K562 (cell line): Measurements from ENCODE around the gene DNASE1L3. TPM values are rescaled to one million over a fixed set of nuclear protein-coding genes. Genes with fewer than 3 reads are reported as not detected.

Experiments
- ATAC-seq: fragments of 200-7000 bp; cut with Tn5 transposase; 3 replicates; pipeline ENCODE4 v1.9.1; 2020; ENCODE audit warnings: moderate library complexity
- BruUV-seq: library from RNA; stranded (reverse); fragments of 400-500 nt; replicated peaks from 2 replicates; lab custom pipeline; 2021; lab: Mats Ljungman, UMichigan
- CTCF ChIA-PET: fragments of 300-600 bp; formaldehyde crosslinking; extraction: SDS; loops from one replicate; lab custom pipeline; 2021; ENCODE audit warnings: low intra/inter-chr PET ratio; lab: Yijun Ruan, JAX
- POLR2A ChIA-PET: fragments of 300-600, 350-650 bp; sonication (Branson Sonifier 250); formaldehyde crosslinking; extraction: SDS; loops from one replicate; lab custom pipeline; 2021; ENCODE audit warnings: antibody characterized with exemption, inconsistent platforms; lab: Yijun Ruan, JAX
- DNase-seq, 4 experiments: peaks; one replicate each; pipeline versions ENCODE4 v3.0.0 to v3.0.0-alpha.2; 2011 to 2018; ENCODE audit warnings: low spot score in 3 of 4, mixed read lengths in 3 of 4; ENCODE audit errors: extremely low read depth in 1 of 4
- FAIRE-seq: peaks from 2 replicates; lab custom pipeline; 2011; peaks lifted over from hg19 to GRCh38; lab: Jason Lieb, UNC
- H2AFZ ChIP-seq: 2 replicates; pipeline ENCODE4 v1.6.0; 2011; ENCODE audit warnings: low read depth, low read length, control low read depth, inconsistent platforms
- H3K27ac ChIP-seq: fragments of 200-600 bp; 3 replicates; pipeline ENCODE4 v1.8.0; 2011; ENCODE audit warnings: low read depth, mild to moderate bottlenecking, control low read depth, inconsistent platforms, low read length, moderate library complexity, mixed read lengths; ENCODE audit errors: extremely low read depth
- H3K27me3 ChIP-seq, 2 experiments: fragments of 300-600 bp in 1 of 2; 2 replicates in 1 of 2; 3 replicates in 1 of 2; pipeline versions ENCODE4 v1.6.0 to v1.8.0; 2011; ENCODE audit warnings: inconsistent platforms in 2 of 2, low read length in 2 of 2, mild to moderate bottlenecking in 1 of 2, mixed read lengths in 1 of 2, moderate library complexity in 1 of 2; ENCODE audit not compliant: control insufficient read depth in 2 of 2, insufficient read depth in 2 of 2
- H3K36me3 ChIP-seq: fragments of 300-600 bp; 3 replicates; pipeline ENCODE4 v1.8.0; 2011; ENCODE audit warnings: mild to moderate bottlenecking, low read length, inconsistent platforms; ENCODE audit not compliant: control insufficient read depth, insufficient read depth
- H3K4me1 ChIP-seq, 2 experiments: fragments of 200-600 bp in 1 of 2; replicated peaks in 1 of 2; 2 replicates in 1 of 2; 3 replicates in 1 of 2; pipeline versions ENCODE4 v1.5.1 to v1.8.0; 2011; ENCODE audit warnings: inconsistent platforms in 2 of 2, low read length in 2 of 2, mild to moderate bottlenecking in 1 of 2, mixed read lengths in 1 of 2, moderate library complexity in 1 of 2; ENCODE audit not compliant: control insufficient read depth in 2 of 2, insufficient read depth in 2 of 2
- H3K4me2 ChIP-seq: 2 replicates; pipeline ENCODE4 v1.6.1; 2011; ENCODE audit warnings: low read length, control low read depth, inconsistent platforms, mixed read lengths; ENCODE audit not compliant: insufficient read depth
- H3K4me3 ChIP-seq: fragments of 200-600 bp; sonication (generic), shearing (Covaris generic); 2 replicates; pipeline ENCODE4 v1.5.1; 2016; ENCODE audit warnings: control low read depth, inconsistent platforms
- H3K79me2 ChIP-seq: fragments of 200-600 bp; 3 replicates; pipeline ENCODE4 v1.8.0; 2011; ENCODE audit warnings: low read length, inconsistent platforms; ENCODE audit not compliant: control insufficient read depth, insufficient read depth
- H3K9ac ChIP-seq, 2 experiments: 2 replicates each; pipeline versions ENCODE4 v1.6.0 to v1.6.1; 2011; ENCODE audit warnings: low read depth in 2 of 2, low read length in 2 of 2, control low read depth in 1 of 2, inconsistent platforms in 1 of 2, mild to moderate bottlenecking in 1 of 2, mixed read lengths in 1 of 2; ENCODE audit not compliant: insufficient read depth in 1 of 2
- H3K9me1 ChIP-seq: one replicate; pipeline ENCODE4 v1.6.0; 2011; ENCODE audit warnings: inconsistent platforms, mild to moderate bottlenecking, low read length, moderate library complexity; ENCODE audit not compliant: control insufficient read depth, insufficient read depth
- H3K9me3 ChIP-seq: replicated peaks from 2 replicates; pipeline ENCODE4 v1.5.1; 2011; ENCODE audit warnings: low read depth, low read length, inconsistent platforms; ENCODE audit not compliant: control insufficient read depth, insufficient read depth
- H4K20me1 ChIP-seq: replicated peaks from 2 replicates; pipeline ENCODE4 v1.6.1; 2011; ENCODE audit warnings: low read length, inconsistent platforms, mixed read lengths; ENCODE audit not compliant: control insufficient read depth, insufficient read depth
- CREB3 ChIP-seq: fragments of 450-650 bp; conservative IDR thresholded peaks from 2 replicates; pipeline ENCODE4 v1.6.1; 2016; ENCODE audit warnings: missing genetic modification characterization, low read depth, mild to moderate bottlenecking, missing compliant biosample characterization, moderate library complexity
- MXI1 ChIP-seq: IDR thresholded peaks from 2 replicates; pipeline ENCODE4 v1.6.1; 2011; ENCODE audit warnings: low read depth, mild to moderate bottlenecking, improper control_type of control experiment, low read length
- NFIX ChIP-seq: fragments of 250-450 bp; sonication (Bioruptor Pico); IDR thresholded peaks from 2 replicates; pipeline ENCODE4 v1.4.0; 2020; ENCODE audit warnings: low read depth, mild to moderate bottlenecking, moderate library complexity
- NONO ChIP-seq, 2 experiments: fragments of 200-400 bp in 1 of 2; fragments of 450-650 bp in 1 of 2; formaldehyde crosslinking in 1 of 2; IDR thresholded peaks; 2 replicates each; pipeline ENCODE4 v1.6.1; 2017; ENCODE audit warnings: low read depth in 2 of 2, mild to moderate bottlenecking in 2 of 2, moderate library complexity in 2 of 2, low read length in 1 of 2
- RBBP5 ChIP-seq: fragments of 200-600 bp; sonication (generic); IDR thresholded peaks from 2 replicates; pipeline ENCODE4 v1.6.1; 2012; ENCODE audit warnings: borderline replicate concordance, mild to moderate bottlenecking, low read length, control low read depth, inconsistent platforms; ENCODE audit not compliant: insufficient read depth, poor library complexity, severe bottlenecking
- SREBF1 ChIP-seq: fragments of 150-350 bp; IDR thresholded peaks from 2 replicates; pipeline ENCODE4 v1.6.1; 2014; ENCODE audit warnings: antibody characterized with exemption, low read depth, low read length, borderline replicate concordance
- STAT5A ChIP-seq: IDR thresholded peaks from 2 replicates; pipeline ENCODE4 v1.6.1; 2012; ENCODE audit warnings: low read length, inconsistent platforms, borderline replicate concordance
- THAP12 ChIP-seq: fragments of 250-450 bp; sonication (Bioruptor Pico); IDR thresholded peaks from 2 replicates; pipeline ENCODE4 v1.9.0; 2021; ENCODE audit warnings: mild to moderate bottlenecking, inconsistent platforms
- ZKSCAN1 ChIP-seq: fragments of 150-350 bp; IDR thresholded peaks from 2 replicates; pipeline ENCODE4 v1.6.1; 2016; ENCODE audit warnings: low read depth, low read length
- ZNF184 ChIP-seq: sonication (generic); formaldehyde crosslinking; IDR thresholded peaks from 2 replicates; pipeline ENCODE4 v1.5.0; 2020; ENCODE audit warnings: missing genetic modification reagents
- ZNF512 ChIP-seq: IDR thresholded peaks from 2 replicates; pipeline ENCODE4 v1.6.1; 2016; ENCODE audit warnings: missing genetic modification characterization, missing compliant biosample characterization
- WGBS: fragments of 100-300 bp; shearing (Covaris generic); methylation state at CpG from one replicate; pipeline ENCODE4 v1.1.6; 2016; ENCODE audit warnings: low coverage, mixed read lengths; ENCODE audit not compliant: insufficient coverage; ENCODE audit errors: missing lambda C conversion rate; 5-methylcytosine and 5-hydroxymethylcytosine counted together
- in situ Hi-C: fragments of 300-500 bp; cut with MboI; formaldehyde crosslinking; loops from 4 replicates; pipeline ENCODE4 v1.15.0; 2018; ENCODE audit warnings: inconsistent platforms, mixed read lengths
- intact Hi-C: fragments of 100-400 bp; cut with micrococcal nuclease; formaldehyde crosslinking; loops from 2 replicates; pipeline ENCODE4 v1.14.2; 2022
- polyA plus RNA-seq, 8 experiments: library from polyadenylated mRNA; depleted of rRNA in 4 of 8; stranded (reverse) in 5 of 8; unstranded in 3 of 8; fragments of >200 nt; fragmentation: Nextera tagmentation in 2 of 8; fragmentation: Illumina TruSeq in 1 of 8; extraction: Ambion mirVana in 2 of 8; extraction: Trizol in 1 of 8; gene quantifications; 2 replicates each; pipeline versions ENCODE4 v1.2.1 to v1.2.3, GENCODE V29; 2011 to 2014; ENCODE audit warnings: inconsistent platforms in 1 of 8, missing spikeins in 1 of 8
- total RNA-seq, 7 experiments: library from RNA; depleted of rRNA in 6 of 7; stranded (reverse); fragments of >200 nt in 6 of 7; fragmentation: Illumina TruSeq in 2 of 7; extraction: Trizol in 2 of 7; gene quantifications; 2 replicates each; pipeline versions ENCODE4 v1.2.1 to v1.2.3, GENCODE V29; 2011 to 2021; ENCODE audit warnings: low replicate concordance in 1 of 7

Gene DNASE1L3
- total and polyA plus RNA-seq, 9 of the 15 experiments (the other 6 are each of a cell fraction or from before 2014, with no cell fraction given), result 0.06 TPM; not detected in 8

DNA sequence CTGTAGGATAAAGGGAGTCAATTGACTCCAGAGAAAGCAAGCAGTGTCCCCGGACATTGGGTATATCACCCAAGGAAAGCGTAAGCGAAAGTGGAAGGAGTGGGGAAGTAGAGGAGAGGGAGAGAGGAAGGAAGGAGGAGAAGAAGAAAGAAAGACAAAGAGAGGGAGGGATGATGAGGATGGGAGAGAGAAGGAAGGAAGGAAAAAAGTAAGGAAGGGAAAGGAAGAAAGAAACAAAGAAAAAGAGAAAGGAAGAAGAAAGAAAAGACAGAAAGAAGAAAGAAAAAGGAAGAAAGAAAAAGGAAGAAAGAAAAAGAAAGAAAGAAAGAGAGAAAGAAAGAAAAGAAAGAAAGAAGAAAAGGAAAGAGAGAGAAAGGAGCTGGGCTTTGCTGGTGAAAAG lies 839 bp downstream of the DNASE1L3 start:
- no peak for FAIRE-seq
- peak; percentile 87 for TF ChIP-seq ZNF512 (tag)
- TF ChIP-seq STAT5A, result no peak
- BruUV-seq, result no TSS peak
- Histone ChIP-seq H3K36me3 (no peaks in the 10 kb centered on the region), H3K4me3 (no peak overlapping the region), H3K9me1 (no peaks in the 10 kb centered on the region), H3K9me3 (no peaks in the 10 kb centered on the region), H2AFZ (no peak overlapping the region), H3K4me1 (no peaks in the 10 kb centered on the region), H3K27me3 (peaks cover 9 to 39% of the 10 kb centered on the region in 2 experiments; a peak in 4 of 5 replicates), H3K9ac (no peak overlapping the region), H3K4me2 (no peak overlapping the region), H3K79me2 (no peaks in the 10 kb centered on the region), H3K27ac (no peak overlapping the region), H4K20me1 (no peaks in the 10 kb centered on the region)
- POLR2A ChIA-PET, result interaction anchor here (0.7 kb wide), 1 partner anchor 108 kb away, joined by 4 read pairs; no protein-coding TSS in a partner anchor
- DNase-seq, result no peak
- in situ Hi-C loops (no loop called here), intact Hi-C loops (no loop called here)
- CTCF ChIA-PET, result no interaction called here
- 0% methylated on average over 2 of the region's 3 CpGs for WGBS
- ATAC-seq, result no peak

GRCh38 chr3:58207954-58208353 lies 2.8 kb downstream of the DNASE1L3 start:
- ATAC-seq, result no peak
- ChIA-PET POLR2A (no interaction called here), CTCF (no interaction called here)
- no peak for DNase-seq
- intact Hi-C loops (no loop called here), in situ Hi-C loops (no loop called here)
- peaks cover 9 to 46% of the 10 kb centered on the region in 2 experiments; a peak in 4 of 5 replicates for H3K27me3 ChIP-seq
- no TSS peak for BruUV-seq
- H3K4me3 ChIP-seq, result no peak overlapping the region
- 0% methylated on average over 4 of the region's 4 CpGs for WGBS
- no peak overlapping the region for H3K27ac ChIP-seq
- TF ChIP-seq NFIX (CRISPR knock-in tag) (no peak), NONO (IDR thresholded peaks at IDR 0.05; ENCODE audit: low read depth in 2 of 2, low read length in 1 of 2) (no peak), CREB3 (tag) (no peak), ZNF184 (CRISPR knock-in tag) (no peak), RBBP5 (no peak), SREBF1 (no peak), THAP12 (CRISPR knock-in tag) (no peak), ZKSCAN1 (no peak), MXI1 (no peak)
- no peak overlapping the region for H3K4me2 ChIP-seq
- no peaks in the 10 kb centered on the region for H3K9me1 ChIP-seq
- no peaks in the 10 kb centered on the region for H3K79me2 ChIP-seq
- no peaks in the 10 kb centered on the region for H4K20me1 ChIP-seq
- no peaks in the 10 kb centered on the region for H3K36me3 ChIP-seq
- no peaks in the 10 kb centered on the region for H3K4me1 ChIP-seq
- H3K9me3 ChIP-seq, result no peaks in the 10 kb centered on the region
- H2AFZ ChIP-seq, result no peak overlapping the region
- no peak for FAIRE-seq
- no peak overlapping the region for H3K9ac ChIP-seq
